Measurements from ENCODE around the gene ADCY9. TPM values are rescaled to one million over a fixed set of nuclear protein-coding genes. Genes with fewer than 3 reads are reported as not detected.

Gene ADCY9
- total RNA-seq, 1 experiment from 2014 or later = 4.7 TPM

DNA sequence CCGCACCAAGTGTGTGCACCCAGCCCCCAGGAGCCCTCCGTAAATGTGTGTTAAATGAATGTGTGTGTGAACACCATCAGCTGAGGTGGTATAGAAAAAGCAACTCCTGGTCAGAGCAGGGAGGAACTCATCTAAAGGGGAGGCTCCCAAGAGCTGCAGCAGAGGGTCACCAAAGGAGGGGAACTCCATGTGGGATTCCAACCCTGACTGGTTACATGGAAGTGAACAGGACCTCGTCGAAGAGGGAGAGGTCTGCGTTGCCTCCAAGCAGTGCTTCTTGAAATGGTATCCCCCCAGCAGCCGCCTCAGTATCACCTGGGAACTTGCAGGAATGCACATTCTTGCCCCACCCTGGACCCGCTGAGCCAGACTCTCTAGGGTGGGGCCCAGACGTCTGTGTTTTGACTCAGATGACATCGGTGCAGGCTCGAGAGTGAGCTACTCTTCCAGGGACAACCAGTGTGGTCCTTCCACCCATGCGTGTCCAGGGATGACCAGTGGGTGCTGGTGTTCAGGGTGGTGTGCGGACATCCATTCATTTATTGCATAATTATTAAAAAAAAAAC is 30.8 kb downstream of the ADCY9 start:
- no peak for DNase-seq
- no peak overlapping the region for H3K18ac ChIP-seq (ENCODE audit: insufficient read length, low read depth, low read length)
- WGBS (ENCODE audit: extremely low coverage, insufficient read length, low lambda C conversion rate) = no CpG with 5 or more reads among the region's 12 CpGs
- H3K27me3 ChIP-seq (ENCODE audit: insufficient read depth, low read length) = no peaks in the 10 kb centered on the region
- no peak overlapping the region for H4K91ac ChIP-seq (ENCODE audit: insufficient read length, low read depth, low read length)
- peak overlapping the region in 1 of 3 experiments; percentile 31; a peak in 1 of 7 replicates for H3K27ac Mint-ChIP-seq
- H3K56ac ChIP-seq (ENCODE audit: insufficient read length, low read depth, low read length) = no peak overlapping the region
- peaks cover 15 to 30% of the 10 kb centered on the region in 2 experiments for H3K4me1 Mint-ChIP-seq
- H3K23ac ChIP-seq (ENCODE audit: insufficient read length, low read depth, low read length) = no peak overlapping the region
- no peaks in the 10 kb centered on the region for H3K79me2 ChIP-seq (ENCODE audit: insufficient read depth, low read length)
- no peak overlapping the region for H2AK5ac ChIP-seq (ENCODE audit: insufficient read length, low read length)
- no peaks in the 10 kb centered on the region for H3K9me3 ChIP-seq (ENCODE audit: control insufficient read depth, low read depth, low read length)
- H3K79me1 ChIP-seq (ENCODE audit: insufficient read depth, low read depth, low read length, poor library complexity, severe bottlenecking) = no peaks in the 10 kb centered on the region
- H3K4me2 ChIP-seq (ENCODE audit: insufficient read depth, insufficient read length, low read length) = no peak overlapping the region
- H3K14ac ChIP-seq (ENCODE audit: insufficient read depth, low read length) = no peak overlapping the region
- H2BK5ac ChIP-seq (ENCODE audit: insufficient read length, low read length) = no peak overlapping the region
- no peak overlapping the region for H3K4ac ChIP-seq (ENCODE audit: low read depth, low read length)
- TF ChIP-seq, protein P1, sequence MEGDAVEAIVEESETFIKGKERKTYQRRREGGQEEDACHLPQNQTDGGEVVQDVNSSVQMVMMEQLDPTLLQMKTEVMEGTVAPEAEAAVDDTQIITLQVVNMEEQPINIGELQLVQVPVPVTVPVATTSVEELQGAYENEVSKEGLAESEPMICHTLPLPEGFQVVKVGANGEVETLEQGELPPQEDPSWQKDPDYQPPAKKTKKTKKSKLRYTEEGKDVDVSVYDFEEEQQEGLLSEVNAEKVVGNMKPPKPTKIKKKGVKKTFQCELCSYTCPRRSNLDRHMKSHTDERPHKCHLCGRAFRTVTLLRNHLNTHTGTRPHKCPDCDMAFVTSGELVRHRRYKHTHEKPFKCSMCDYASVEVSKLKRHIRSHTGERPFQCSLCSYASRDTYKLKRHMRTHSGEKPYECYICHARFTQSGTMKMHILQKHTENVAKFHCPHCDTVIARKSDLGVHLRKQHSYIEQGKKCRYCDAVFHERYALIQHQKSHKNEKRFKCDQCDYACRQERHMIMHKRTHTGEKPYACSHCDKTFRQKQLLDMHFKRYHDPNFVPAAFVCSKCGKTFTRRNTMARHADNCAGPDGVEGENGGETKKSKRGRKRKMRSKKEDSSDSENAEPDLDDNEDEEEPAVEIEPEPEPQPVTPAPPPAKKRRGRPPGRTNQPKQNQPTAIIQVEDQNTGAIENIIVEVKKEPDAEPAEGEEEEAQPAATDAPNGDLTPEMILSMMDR (conservative IDR thresholded peaks at IDR 0.05) = no peak
- peaks cover 0 to 2% (median 0%) of the 10 kb centered on the region in 3 experiments; a peak in 1 of 7 replicates for H3K36me3 Mint-ChIP-seq (ENCODE audit: insufficient read depth in 1 of 3, low read depth in 3 of 3)
- no peak overlapping the region for H2BK15ac ChIP-seq (ENCODE audit: low read depth, low read length)
- no peaks in the 10 kb centered on the region; a peak in 2 of 5 replicates for H3K9me3 Mint-ChIP-seq
- H4K8ac ChIP-seq (replicated peaks; ENCODE audit: insufficient read length, low read depth, low read length) = no peak overlapping the region
- H2BK12ac ChIP-seq (ENCODE audit: insufficient read length, low read depth, low read length) = no peak overlapping the region
- H3K4me1 ChIP-seq (ENCODE audit: insufficient read depth, low read length) = no peaks in the 10 kb centered on the region
- H3K27ac ChIP-seq (ENCODE audit: insufficient read length, low read depth, low read length) = no peak overlapping the region
- no peak overlapping the region for H2BK120ac ChIP-seq (ENCODE audit: low read depth, low read length, poor library complexity, severe bottlenecking)
- H3K9ac ChIP-seq (ENCODE audit: extremely low read depth, insufficient read length, low read length) = no peak overlapping the region
- H4K20me1 ChIP-seq (ENCODE audit: control insufficient read depth, insufficient read depth, insufficient read length) = no peaks in the 10 kb centered on the region
- H3T11ph ChIP-seq (ENCODE audit: low read length) = no peak overlapping the region
- no peaks in the 10 kb centered on the region for H3K23me2 ChIP-seq (ENCODE audit: insufficient read length, low read depth, low read length, poor library complexity, severe bottlenecking)
- H4K5ac ChIP-seq (ENCODE audit: insufficient read length, low read depth, low read length) = no peak overlapping the region
- no peak overlapping the region for H3K4me3 Mint-ChIP-seq
- H2BK20ac ChIP-seq (ENCODE audit: low read depth, low read length, poor library complexity, severe bottlenecking) = no peak overlapping the region
- no peak overlapping the region for H2AFZ ChIP-seq (ENCODE audit: low read length)
- no peaks in the 10 kb centered on the region; the same call in 1 of the 2 replicates for H3K27me3 Mint-ChIP-seq (ENCODE audit: low read depth)

Data from H9 (cell line).